Left ventricle myocardium inferior (tissue), 1 donor: ENCODE data around the gene ISG15. TPM values are rescaled to one million over a fixed set of nuclear protein-coding genes. Genes with fewer than 3 reads are reported as not detected.

Source experiments
- DNase-seq: peaks from one replicate; pipeline ENCODE4 v3.0.0-alpha.2; 2020
- H3K27ac ChIP-seq: fragments of 200-600 bp; replicated peaks from 2 replicates; pipeline ENCODE4 v1.8.0; 2021
- H3K27me3 ChIP-seq: fragments of 200-600 bp; 2 replicates; pipeline ENCODE4 v1.8.0; 2021; ENCODE audit warnings: low read depth
- H3K36me3 ChIP-seq: fragments of 200-600 bp; 2 replicates; pipeline ENCODE4 v1.8.0; 2021
- H3K4me1 ChIP-seq: fragments of 200-600 bp; 2 replicates; pipeline ENCODE4 v1.8.0; 2021
- H3K4me3 ChIP-seq: fragments of 200-600 bp; 2 replicates; pipeline ENCODE4 v1.8.0; 2021; ENCODE audit warnings: mild to moderate bottlenecking, moderate library complexity
- H3K9me3 ChIP-seq: fragments of 200-600 bp; replicated peaks from 2 replicates; pipeline ENCODE4 v1.8.0; 2021
- intact Hi-C: fragments of 100-400 bp; cut with micrococcal nuclease; formaldehyde crosslinking; loops from one replicate; pipeline ENCODE4 v1.11.0; 2022
- total RNA-seq: library from RNA; stranded (reverse); fragmentation: NEBNext Ultra II Directional; extraction: Animal tissue kit (Norgen Biotek cat#: 25700); gene quantifications from one replicate; pipeline ENCODE4 v1.2.1, GENCODE V29; 2021
- TF ChIP-seq, protein P1 (sequence below): fragments of 200-600 bp; IDR thresholded peaks from 2 replicates; pipeline ENCODE4 v1.8.0; 2021; ENCODE audit warnings: antibody characterized with exemption, mild to moderate bottlenecking, borderline replicate concordance
- donor health status: DM: no; HTN: yes; CAD: no; lungs with severe emphysema.

ISG15 gene
- total RNA-seq, 1 donor from 2014 or later: 14.5 TPM

DNA sequence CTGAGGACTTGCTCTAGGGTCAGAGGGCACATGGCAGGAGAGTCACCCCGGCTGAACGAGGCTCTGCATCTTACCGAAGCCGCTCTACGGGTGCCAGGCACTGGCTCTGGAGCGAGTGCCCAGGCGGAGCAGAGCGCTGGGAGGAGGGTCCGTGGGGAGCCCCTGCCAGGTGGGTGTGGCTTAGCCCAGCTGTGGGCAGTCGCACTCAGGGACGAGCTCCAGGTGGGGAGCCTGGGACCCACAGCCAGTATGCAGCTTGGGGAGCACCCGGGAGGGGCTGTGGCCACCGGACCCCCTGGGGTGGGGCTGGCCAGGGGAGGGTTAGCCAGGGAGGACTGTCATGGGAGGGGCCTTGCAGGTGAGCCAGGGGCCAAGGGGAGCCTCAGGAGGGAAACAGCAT is 10.4 kb downstream of the ISG15 start:
- no peak for DNase-seq
- H3K4me3 ChIP-seq: no peak overlapping the region
- H3K4me1 ChIP-seq: peaks cover 71% of the 10 kb centered on the region
- TF ChIP-seq, protein P1, sequence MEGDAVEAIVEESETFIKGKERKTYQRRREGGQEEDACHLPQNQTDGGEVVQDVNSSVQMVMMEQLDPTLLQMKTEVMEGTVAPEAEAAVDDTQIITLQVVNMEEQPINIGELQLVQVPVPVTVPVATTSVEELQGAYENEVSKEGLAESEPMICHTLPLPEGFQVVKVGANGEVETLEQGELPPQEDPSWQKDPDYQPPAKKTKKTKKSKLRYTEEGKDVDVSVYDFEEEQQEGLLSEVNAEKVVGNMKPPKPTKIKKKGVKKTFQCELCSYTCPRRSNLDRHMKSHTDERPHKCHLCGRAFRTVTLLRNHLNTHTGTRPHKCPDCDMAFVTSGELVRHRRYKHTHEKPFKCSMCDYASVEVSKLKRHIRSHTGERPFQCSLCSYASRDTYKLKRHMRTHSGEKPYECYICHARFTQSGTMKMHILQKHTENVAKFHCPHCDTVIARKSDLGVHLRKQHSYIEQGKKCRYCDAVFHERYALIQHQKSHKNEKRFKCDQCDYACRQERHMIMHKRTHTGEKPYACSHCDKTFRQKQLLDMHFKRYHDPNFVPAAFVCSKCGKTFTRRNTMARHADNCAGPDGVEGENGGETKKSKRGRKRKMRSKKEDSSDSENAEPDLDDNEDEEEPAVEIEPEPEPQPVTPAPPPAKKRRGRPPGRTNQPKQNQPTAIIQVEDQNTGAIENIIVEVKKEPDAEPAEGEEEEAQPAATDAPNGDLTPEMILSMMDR: no peak
- H3K9me3 ChIP-seq: no peaks in the 10 kb centered on the region
- no peaks in the 10 kb centered on the region for H3K27me3 ChIP-seq
- intact Hi-C loops: no loop called here
- H3K36me3 ChIP-seq: no peaks in the 10 kb centered on the region
- peak overlapping the region; percentile 63 for H3K27ac ChIP-seq

- TF ChIP-seq, protein P1: no peak
- DNase-seq: no peak
- Histone ChIP-seq H3K36me3 (no peaks in the 10 kb centered on the region), H3K27me3 (no peaks in the 10 kb centered on the region), H3K4me1 (peaks cover 67% of the 10 kb centered on the region), H3K9me3 (no peaks in the 10 kb centered on the region), H3K27ac (peak overlapping the region; percentile 63), H3K4me3 (peak overlapping the region; percentile 41)
- intact Hi-C loops: no loop called here
Measured at GRCh38 chr1:1024149-1024770, 11.0 kb downstream of the ISG15 start.

- DNase-seq: no peak
- TF ChIP-seq, protein P1: no peak
- H3K4me3 ChIP-seq: peak overlapping the region; percentile 41
- peaks cover 66% of the 10 kb centered on the region for H3K4me1 ChIP-seq
- no peaks in the 10 kb centered on the region for H3K9me3 ChIP-seq
- H3K27me3 ChIP-seq: no peaks in the 10 kb centered on the region
- H3K27ac ChIP-seq: peak overlapping the region; percentile 63
- intact Hi-C loops: no loop called here
- no peaks in the 10 kb centered on the region for H3K36me3 ChIP-seq
Measured at GRCh38 chr1:1024771-1025699, 11.7 kb downstream of the ISG15 start.

GRCh38 chr1:1025730-1026129 is 12.4 kb downstream of the ISG15 start:
- H3K4me3 ChIP-seq: no peak overlapping the region

More at GRCh38 chr1:1025730-1026129, 12.4 kb downstream of the ISG15 start:
- TF ChIP-seq, protein P1: no peak
- intact Hi-C loops: no loop called here
- no peaks in the 10 kb centered on the region for H3K27me3 ChIP-seq
- H3K4me1 ChIP-seq: peaks cover 59% of the 10 kb centered on the region
- H3K27ac ChIP-seq: peak overlapping the region; percentile 63
- H3K9me3 ChIP-seq: no peaks in the 10 kb centered on the region
- no peaks in the 10 kb centered on the region for H3K36me3 ChIP-seq
- no peak for DNase-seq
